H1 (cell line): ENCODE results near the gene TEKTIP1. TPM values are rescaled to one million over a fixed set of nuclear protein-coding genes. Genes with fewer than 3 reads are reported as not detected.
A peak's percentile ranks its signal among the peaks of the same experiment; 100 is the strongest.

Experiments used
- CTCF ChIA-PET: fragments of 300-600 bp; sonication (Branson Sonifier 250); formaldehyde crosslinking; loops from one replicate; lab custom pipeline; 2021; ENCODE audit not compliant: partially characterized antibody; lab: Charles Lee
- POLR2A ChIA-PET: fragments of 300-600 bp; sonication (Branson Sonifier 250); formaldehyde crosslinking; loops from one replicate; lab custom pipeline; 2021; ENCODE audit warnings: inconsistent platforms; ENCODE audit not compliant: partially characterized antibody; lab: Charles Lee
- DNase-seq, 2 experiments: peaks; one replicate each; pipeline versions ENCODE4 v3.0.0 to v3.0.0-alpha.2; 2010 to 2022; ENCODE audit warnings: low spot score in 2 of 2, low read depth in 1 of 2, mixed read lengths in 1 of 2
- FAIRE-seq: peaks from 2 replicates; lab custom pipeline; 2011; peaks lifted over from hg19 to GRCh38; lab: Jason Lieb, UNC
- H2AFZ ChIP-seq: 2 replicates; pipeline ENCODE4 v1.8.1; 2012; ENCODE audit warnings: low read length, inconsistent platforms
- H2AK5ac ChIP-seq: 2 replicates; pipeline ENCODE4 v1.6.1; 2013; ENCODE audit warnings: low read depth, low read length
- H2BK120ac ChIP-seq: replicated peaks from 2 replicates; pipeline ENCODE3; 2013; ENCODE audit warnings: low read depth, low read length, inconsistent platforms
- H2BK12ac ChIP-seq: 2 replicates; pipeline ENCODE4 v1.6.1; 2013; ENCODE audit warnings: low read depth, low read length
- H2BK15ac ChIP-seq: 2 replicates; pipeline ENCODE4 v1.6.1; 2013; ENCODE audit warnings: low read length
- H2BK20ac ChIP-seq: 2 replicates; pipeline ENCODE4 v1.6.1; 2013; ENCODE audit warnings: low read length
- H2BK5ac ChIP-seq: 2 replicates; pipeline ENCODE4 v1.6.1; 2013; ENCODE audit warnings: low read depth, low read length
- H3K14ac ChIP-seq: 2 replicates; pipeline ENCODE4 v1.6.1; 2013; ENCODE audit warnings: inconsistent platforms; ENCODE audit not compliant: insufficient read length
- H3K18ac ChIP-seq: 2 replicates; pipeline ENCODE4 v1.6.1; 2013; ENCODE audit warnings: low read length; ENCODE audit errors: extremely low read depth
- H3K23ac ChIP-seq: 2 replicates; pipeline ENCODE4 v1.6.1; 2013; ENCODE audit warnings: inconsistent platforms; ENCODE audit not compliant: insufficient read length
- H3K23me2 ChIP-seq: 2 replicates; pipeline ENCODE4 v1.6.1; 2013; ENCODE audit warnings: low read depth, low read length
- H3K27ac ChIP-seq: 2 replicates; pipeline ENCODE4 v1.6.1; 2011; ENCODE audit warnings: low read depth, low read length, inconsistent platforms
- H3K27me3 ChIP-seq, 4 experiments: replicated peaks in 1 of 4; 1 replicate in 1 of 4; 2 replicates in 3 of 4; pipeline versions ENCODE4 v1.6.1 to v1.8.1; 2011 to 2013; ENCODE audit warnings: low read length in 3 of 4, mild to moderate bottlenecking in 3 of 4, inconsistent platforms in 2 of 4, mixed read lengths in 2 of 4, moderate library complexity in 1 of 4; ENCODE audit not compliant: control insufficient read depth in 3 of 4, insufficient read depth in 3 of 4; ENCODE audit errors: extremely low read depth in 1 of 4
- H3K36me3 ChIP-seq, 4 experiments: 2 replicates each; pipeline versions ENCODE4 v1.6.1 to v1.8.1; 2011 to 2013; ENCODE audit warnings: mild to moderate bottlenecking in 4 of 4, low read length in 3 of 4, moderate library complexity in 2 of 4, control low read depth in 1 of 4, inconsistent platforms in 1 of 4; ENCODE audit not compliant: insufficient read depth in 4 of 4, control insufficient read depth in 2 of 4
- H3K4ac ChIP-seq: replicated peaks from 2 replicates; pipeline ENCODE3; 2013; ENCODE audit warnings: low read length, low read depth, mixed read lengths, inconsistent platforms; ENCODE audit not compliant: insufficient read length
- H3K4me1 ChIP-seq, 4 experiments: replicated peaks in 1 of 4; 1 replicate in 1 of 4; 2 replicates in 3 of 4; pipeline versions ENCODE4 v1.6.1 to v1.8.1; 2011 to 2013; ENCODE audit warnings: low read length in 3 of 4, inconsistent platforms in 2 of 4, mixed read lengths in 1 of 4; ENCODE audit not compliant: insufficient read depth in 4 of 4, control insufficient read depth in 3 of 4
- H3K4me2 ChIP-seq, 2 experiments: 2 replicates each; pipeline versions ENCODE4 v1.6.1 to v1.8.1; 2011 to 2013; ENCODE audit warnings: low read depth in 2 of 2, low read length in 2 of 2, control low read depth in 1 of 2, inconsistent platforms in 1 of 2, mild to moderate bottlenecking in 1 of 2; ENCODE audit not compliant: insufficient read depth in 1 of 2
- H3K4me3 ChIP-seq, 4 experiments: fragments of 200-600, 300-600 bp in 1 of 4; sonication (generic), shearing (Covaris generic), sonication (Bioruptor Twin) in 1 of 4; 2 replicates each; pipeline versions ENCODE4 v1.5.1 to v1.8.1; 2011 to 2016; ENCODE audit warnings: low read length in 4 of 4, low read depth in 3 of 4, control low read depth in 2 of 4, inconsistent platforms in 2 of 4, mild to moderate bottlenecking in 2 of 4, mixed read lengths in 1 of 4, moderate library complexity in 1 of 4; ENCODE audit not compliant: insufficient read depth in 2 of 4; ENCODE audit errors: extremely low read depth in 1 of 4
- H3K56ac ChIP-seq: replicated peaks from 2 replicates; pipeline ENCODE3; 2013; ENCODE audit warnings: low read depth, mild to moderate bottlenecking, mixed read lengths, low read length, inconsistent platforms; ENCODE audit not compliant: insufficient read length
- H3K79me1 ChIP-seq: 2 replicates; pipeline ENCODE4 v1.6.1; 2013; ENCODE audit warnings: low read depth, low read length, control low read depth
- H3K79me2 ChIP-seq, 2 experiments: 2 replicates each; pipeline versions ENCODE4 v1.6.1 to v1.8.1; 2012 to 2013; ENCODE audit warnings: low read length in 2 of 2, mild to moderate bottlenecking in 2 of 2, inconsistent platforms in 1 of 2; ENCODE audit not compliant: insufficient read depth in 2 of 2, control insufficient read depth in 1 of 2
- H3K9ac ChIP-seq, 4 experiments: replicated peaks in 1 of 4; 1 replicate in 1 of 4; 2 replicates in 3 of 4; pipeline versions ENCODE4 v1.6.1 to v1.8.1; 2011 to 2013; ENCODE audit warnings: low read depth in 3 of 4, low read length in 3 of 4, control low read depth in 2 of 4, mild to moderate bottlenecking in 2 of 4, moderate library complexity in 2 of 4, inconsistent platforms in 1 of 4; ENCODE audit errors: extremely low read depth in 1 of 4
- H3K9me3 ChIP-seq, 2 experiments: 2 replicates each; pipeline versions ENCODE4 v1.6.1 to v1.8.1; 2012 to 2013; ENCODE audit warnings: mild to moderate bottlenecking in 2 of 2, moderate library complexity in 2 of 2, control low read depth in 1 of 2, inconsistent platforms in 1 of 2, low read depth in 1 of 2, low read length in 1 of 2, mixed read lengths in 1 of 2; ENCODE audit not compliant: insufficient read depth in 2 of 2
- H4K20me1 ChIP-seq, 2 experiments: replicated peaks in 1 of 2; 2 replicates each; pipeline versions ENCODE3 to v1.8.1; 2011 to 2013; ENCODE audit warnings: inconsistent platforms in 2 of 2, low read length in 2 of 2, mild to moderate bottlenecking in 1 of 2; ENCODE audit not compliant: insufficient read depth in 2 of 2, control insufficient read depth in 1 of 2
- H4K5ac ChIP-seq: 2 replicates; pipeline ENCODE4 v1.6.1; 2013; ENCODE audit warnings: low read length, low read depth, mixed read lengths, inconsistent platforms; ENCODE audit not compliant: insufficient read length
- H4K8ac ChIP-seq: 2 replicates; pipeline ENCODE4 v1.8.0; 2013; ENCODE audit warnings: mild to moderate bottlenecking, moderate library complexity, low read length, inconsistent platforms; ENCODE audit not compliant: insufficient read depth; ENCODE audit errors: extremely low read depth
- H4K91ac ChIP-seq: replicated peaks from 2 replicates; pipeline ENCODE3; 2013; ENCODE audit warnings: low read length, mixed read lengths, inconsistent platforms; ENCODE audit not compliant: insufficient read length
- RBBP5 ChIP-seq: IDR thresholded peaks from 2 replicates; pipeline ENCODE4 v1.7.1; 2012; ENCODE audit warnings: low read depth, mild to moderate bottlenecking, inconsistent platforms, low read length, moderate library complexity, borderline replicate concordance
- WGBS, 2 experiments: shearing (Covaris generic) in 1 of 2; methylation state at CpG; one replicate each; pipeline versions ENCODE4 v1.1.6 to v1.1.7; 2013 to 2015; ENCODE audit warnings: low lambda C conversion rate in 2 of 2, mixed read lengths in 2 of 2, inconsistent platforms in 1 of 2, low coverage in 1 of 2, missing lambda C conversion rate in 1 of 2; ENCODE audit not compliant: insufficient replicate concordance in 2 of 2, insufficient coverage in 1 of 2, insufficient read length in 1 of 2; ENCODE audit errors: extremely low coverage in 1 of 2, missing lambda C conversion rate in 1 of 2; 5-methylcytosine and 5-hydroxymethylcytosine counted together
- polyA plus RNA-seq, 7 experiments: library from polyadenylated mRNA; depleted of rRNA in 3 of 7; stranded (reverse) in 5 of 7; unstranded in 2 of 7; fragments of >200 nt in 5 of 7; fragments of 200-250 nt in 2 of 7; gene quantifications; 1 replicate in 5 of 7; 2 replicates in 1 of 7; 4 replicates in 1 of 7; pipeline versions ENCODE4 v1.2.1 to v1.2.3, GENCODE V29; 2011 to 2013; ENCODE audit warnings: missing spikeins in 2 of 7, mixed read lengths in 2 of 7
- total RNA-seq: library from RNA; stranded (reverse); fragmentation: NEBNext Ultra II Directional; extraction: Animal tissue kit (Norgen Biotek cat#: 25700); gene quantifications from 2 replicates; pipeline ENCODE4 v1.2.1, GENCODE V29; 2021

TEKTIP1 gene
- total and polyA plus RNA-seq, 2 of the 8 experiments (the other 6 are each of a cell fraction or from before 2014, with no cell fraction given), result 1.1 TPM; not detected in 1

DNA sequence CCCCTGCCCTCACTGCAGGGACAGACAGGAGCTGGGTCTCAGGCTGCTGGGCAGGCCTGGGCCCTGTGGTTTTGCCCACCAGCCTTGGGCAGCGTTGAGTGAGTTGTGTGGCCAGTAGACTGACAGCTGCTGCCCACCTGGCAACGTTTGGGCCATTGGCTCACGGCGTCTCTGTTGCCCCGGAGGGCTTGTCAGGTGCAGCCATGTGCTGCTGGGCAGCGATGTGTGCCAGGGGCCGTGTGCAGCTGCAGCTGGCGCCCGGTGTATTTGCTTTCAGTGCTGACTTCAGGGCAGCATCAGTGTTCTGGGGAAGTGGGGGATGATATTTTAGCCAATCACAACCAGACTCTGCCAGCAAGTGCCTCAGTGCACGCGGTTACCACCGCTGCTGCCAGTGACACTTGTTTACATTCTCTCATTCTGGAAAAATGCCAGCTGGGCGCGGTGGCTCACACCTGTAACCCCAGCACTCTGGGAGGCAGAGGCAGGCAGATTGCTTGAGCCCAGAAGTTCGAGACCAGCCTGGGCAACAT is 22.2 kb upstream of the TEKTIP1 start:
- Histone ChIP-seq H2AK5ac (peak overlapping the region; percentile 61; the same call in 1 of the 2 replicates), H3K23ac (no peak overlapping the region), H3K56ac (no peak overlapping the region), H4K5ac (no peak overlapping the region), H3K4me1 (peaks cover 0 to 29% (median 20%) of the 10 kb centered on the region in 4 experiments; a peak in 6 of 7 replicates), H4K8ac (no peak overlapping the region; the same call in 1 of the 2 replicates), H3K27me3 (no peaks in the 10 kb centered on the region), H3K14ac (no peak overlapping the region), H3K4ac (no peak overlapping the region), H3K4me3 (no peak overlapping the region), H2BK120ac (no peak overlapping the region), H2AFZ (no peak overlapping the region), H2BK15ac (peak overlapping the region; percentile 88; the same call in 1 of the 2 replicates), H2BK20ac (peak overlapping the region; percentile 61; the same call in 1 of the 2 replicates), H3K9ac (no peak overlapping the region), H4K20me1 (peaks cover 4 to 17% of the 10 kb centered on the region in 2 experiments), H2BK5ac (peak overlapping the region; percentile 88), H3K79me1 (peaks cover 21% of the 10 kb centered on the region), H3K18ac (no peak overlapping the region; the same call in 1 of the 2 replicates), H3K79me2 (peaks cover 0 to 72% of the 10 kb centered on the region in 2 experiments; a peak in 3 of 4 replicates), H3K9me3 (no peaks in the 10 kb centered on the region), H3K4me2 (no peak overlapping the region), H2BK12ac (peak overlapping the region; percentile 43; the same call in 1 of the 2 replicates), H3K23me2 (no peaks in the 10 kb centered on the region), H3K27ac (no peak overlapping the region), H4K91ac (peak overlapping the region; percentile 80), H3K36me3 (no peaks in the 10 kb centered on the region)
- CTCF ChIA-PET, result interaction anchor here (0.8 to 5.4 kb wide), 8 partner anchors 10 to 192 kb away, joined by 3 to 28 read pairs (median 4); no protein-coding TSS in a partner anchor
- POLR2A ChIA-PET, result interaction anchor here (1.0 to 2.3 kb wide), 3 partner anchors 11 to 43 kb away, joined by 4 to 7 read pairs (median 5); no protein-coding TSS in a partner anchor
- TF ChIP-seq RBBP5, result no peak
- DNase-seq (no peak), FAIRE-seq (no peak)
- 93% methylated on average over 15 of the region's 15 CpGs; no CpG with 5 or more reads in 1 of the 2 experiments for WGBS, 2 experiments
